IMR-90 (cell line): ENCODE data around the gene TTC28. TPM values are rescaled to one million over a fixed set of nuclear protein-coding genes. Genes with fewer than 3 reads are reported as not detected.
"Not testable (repeated sequence)": the region's sequence is repeated elsewhere in the genome, so short reads cannot be mapped to it uniquely, and the experiment has no call there.

ENCODE experiments used
- ATAC-seq: fragments of 200-7000 bp; cut with Tn5 transposase; 2 replicates; pipeline ENCODE4 v1.9.1; 2020; ENCODE audit warnings: low read depth, mild to moderate bottlenecking, moderate library complexity
- BruUV-seq: library from RNA; stranded (reverse); fragments of 400-500 nt; replicated peaks from 2 replicates; lab custom pipeline; 2021; lab: Mats Ljungman, UMichigan
- CTCF ChIA-PET: fragments of 300-600 bp; formaldehyde crosslinking; extraction: SDS; loops from one replicate; lab custom pipeline; 2021; ENCODE audit warnings: antibody characterized with exemption; lab: Yijun Ruan, JAX
- POLR2A ChIA-PET: fragments of 300-600 bp; sonication (Branson Sonifier 250); formaldehyde crosslinking; loops from one replicate; lab custom pipeline; 2022; ENCODE audit warnings: antibody characterized with exemption; ENCODE audit not compliant: unreplicated experiment; lab: Charles Lee
- DNase-seq: peaks from one replicate; pipeline ENCODE4 v3.0.0; 2013
- H2AFZ ChIP-seq: replicated peaks from 2 replicates; pipeline ENCODE3; 2013; ENCODE audit warnings: low read length, mild to moderate bottlenecking; ENCODE audit not compliant: poor library complexity
- H2AK5ac ChIP-seq: 2 replicates; pipeline ENCODE4 v1.6.1; 2013; ENCODE audit warnings: low read depth, low read length, inconsistent platforms
- H2AK9ac ChIP-seq: replicated peaks from 2 replicates; pipeline ENCODE3; 2013; ENCODE audit warnings: mild to moderate bottlenecking, low read depth, low read length, moderate library complexity; ENCODE audit not compliant: poor library complexity
- H2BK120ac ChIP-seq: 2 replicates; pipeline ENCODE4 v1.6.1; 2013; ENCODE audit warnings: low read depth, low read length, inconsistent platforms
- H2BK15ac ChIP-seq: 3 replicates; pipeline ENCODE4 v1.6.1; 2013; ENCODE audit warnings: low read depth, low read length, inconsistent platforms
- H2BK20ac ChIP-seq: 2 replicates; pipeline ENCODE4 v1.6.1; 2013; ENCODE audit warnings: low read depth, mild to moderate bottlenecking, inconsistent platforms, low read length, moderate library complexity
- H2BK5ac ChIP-seq: 2 replicates; pipeline ENCODE4 v1.6.1; 2013; ENCODE audit warnings: mild to moderate bottlenecking, low read depth, low read length, inconsistent platforms; ENCODE audit not compliant: poor library complexity, severe bottlenecking
- H3K14ac ChIP-seq: replicated peaks from 2 replicates; pipeline ENCODE4 v1.6.1; 2013; ENCODE audit warnings: low read depth, low read length, inconsistent platforms
- H3K18ac ChIP-seq: 2 replicates; pipeline ENCODE4 v1.6.1; 2013; ENCODE audit warnings: low read depth, low read length, control low read depth
- H3K23ac ChIP-seq: 2 replicates; pipeline ENCODE4 v1.6.1; 2013; ENCODE audit warnings: low read depth, low read length, inconsistent platforms
- H3K27ac ChIP-seq: 2 replicates; pipeline ENCODE4 v1.5.1; 2013; ENCODE audit warnings: mild to moderate bottlenecking, control low read depth, low read length; ENCODE audit not compliant: insufficient read depth
- H3K27me3 ChIP-seq: 2 replicates; pipeline ENCODE4 v1.6.1; 2013; ENCODE audit warnings: low read length; ENCODE audit not compliant: control insufficient read depth, insufficient read depth
- H3K36me3 ChIP-seq: 2 replicates; pipeline ENCODE4 v1.6.1; 2013; ENCODE audit warnings: low read length, mixed read lengths; ENCODE audit not compliant: control insufficient read depth, insufficient read depth
- H3K4ac ChIP-seq: 2 replicates; pipeline ENCODE4 v1.6.1; 2013; ENCODE audit warnings: low read depth, low read length, inconsistent platforms
- H3K4me1 ChIP-seq: 2 replicates; pipeline ENCODE4 v1.6.1; 2013; ENCODE audit warnings: low read length, mixed read lengths; ENCODE audit not compliant: control insufficient read depth, insufficient read depth
- H3K4me2 ChIP-seq: 2 replicates; pipeline ENCODE4 v1.6.1; 2013; ENCODE audit warnings: low read depth, mild to moderate bottlenecking, control low read depth, low read length, moderate library complexity
- H3K4me3 ChIP-seq: 2 replicates; pipeline ENCODE4 v1.5.1; 2013; ENCODE audit warnings: low read depth, mild to moderate bottlenecking, control low read depth, low read length, moderate library complexity; ENCODE audit not compliant: insufficient read depth
- H3K56ac ChIP-seq: 2 replicates; pipeline ENCODE4 v1.6.1; 2013; ENCODE audit warnings: low read length, inconsistent platforms; ENCODE audit not compliant: insufficient read depth; ENCODE audit errors: extremely low read depth
- H3K79me1 ChIP-seq, 2 experiments: 2 replicates each; pipeline ENCODE4 v1.6.1; 2013; ENCODE audit warnings: low read length in 2 of 2, inconsistent platforms in 1 of 2, low read depth in 1 of 2
- H3K9ac ChIP-seq: 2 replicates; pipeline ENCODE4 v1.6.1; 2013; ENCODE audit warnings: low read depth, low read length, control low read depth
- H3K9me1 ChIP-seq: 2 replicates; pipeline ENCODE4 v1.6.1; 2013; ENCODE audit warnings: low read length, inconsistent platforms; ENCODE audit not compliant: insufficient read depth
- H3K9me3 ChIP-seq: 2 replicates; pipeline ENCODE4 v1.6.1; 2013; ENCODE audit warnings: low read length; ENCODE audit not compliant: control insufficient read depth, insufficient read depth
- H4K20me1 ChIP-seq: 2 replicates; pipeline ENCODE4 v1.6.1; 2013; ENCODE audit warnings: low read length, inconsistent platforms; ENCODE audit not compliant: insufficient read depth
- H4K5ac ChIP-seq: 2 replicates; pipeline ENCODE4 v1.6.1; 2013; ENCODE audit warnings: mild to moderate bottlenecking, low read depth, low read length, control low read depth
- H4K8ac ChIP-seq, 2 experiments: 2 replicates each; pipeline ENCODE4 v1.6.1; 2013; ENCODE audit warnings: low read depth in 2 of 2, low read length in 2 of 2, control low read depth in 1 of 2, inconsistent platforms in 1 of 2
- H4K91ac ChIP-seq: 2 replicates; pipeline ENCODE4 v1.6.1; 2013; ENCODE audit warnings: low read depth, low read length, inconsistent platforms; ENCODE audit not compliant: insufficient read depth
- CEBPB ChIP-seq: IDR thresholded peaks from 2 replicates; pipeline ENCODE4 v1.6.1; 2012; ENCODE audit warnings: low read depth, low read length, improper control_type of control experiment
- WGBS, 2 experiments: methylation state at CpG; one replicate each; pipeline versions ENCODE4 v1.1.5 to v1.1.7; 2013; ENCODE audit warnings: missing lambda C conversion rate in 2 of 2; ENCODE audit not compliant: insufficient read length in 1 of 2; ENCODE audit errors: extremely low coverage in 2 of 2; 5-methylcytosine and 5-hydroxymethylcytosine counted together
- dilution Hi-C: fragments of 300-500 bp; cut with HindIII; formaldehyde crosslinking; loops from one replicate; pipeline ENCODE4 v1.14.3; 2018; ENCODE audit warnings: low sequenced_read_pairs; ENCODE audit not compliant: unreplicated experiment
- in situ Hi-C: fragments of 300-500 bp; cut with MboI; formaldehyde crosslinking; loops from 3 replicates; pipeline ENCODE4 v1.14.3; 2019; ENCODE audit warnings: low sequenced_read_pairs, inconsistent platforms, mixed read lengths
- intact Hi-C: fragments of 100-400 bp; cut with micrococcal nuclease; formaldehyde crosslinking; loops from 2 replicates; pipeline ENCODE4 v1.10.0; 2022
- polyA plus RNA-seq, 3 experiments: library from polyadenylated mRNA; depleted of rRNA; stranded (reverse); fragments of >200 nt; gene quantifications; 2 replicates each; pipeline ENCODE4 v1.2.3, GENCODE V29; 2012; ENCODE audit warnings: low replicate concordance in 1 of 3
- total RNA-seq: library from RNA; depleted of rRNA; stranded (reverse); fragments of >200 nt; gene quantifications from 2 replicates; pipeline ENCODE4 v1.2.3, GENCODE V29; 2012

Gene TTC28
- total and polyA plus RNA-seq, 2 of the 4 experiments (the other 2 are of a cell fraction): 5.6 to 13.3 TPM

DNA sequence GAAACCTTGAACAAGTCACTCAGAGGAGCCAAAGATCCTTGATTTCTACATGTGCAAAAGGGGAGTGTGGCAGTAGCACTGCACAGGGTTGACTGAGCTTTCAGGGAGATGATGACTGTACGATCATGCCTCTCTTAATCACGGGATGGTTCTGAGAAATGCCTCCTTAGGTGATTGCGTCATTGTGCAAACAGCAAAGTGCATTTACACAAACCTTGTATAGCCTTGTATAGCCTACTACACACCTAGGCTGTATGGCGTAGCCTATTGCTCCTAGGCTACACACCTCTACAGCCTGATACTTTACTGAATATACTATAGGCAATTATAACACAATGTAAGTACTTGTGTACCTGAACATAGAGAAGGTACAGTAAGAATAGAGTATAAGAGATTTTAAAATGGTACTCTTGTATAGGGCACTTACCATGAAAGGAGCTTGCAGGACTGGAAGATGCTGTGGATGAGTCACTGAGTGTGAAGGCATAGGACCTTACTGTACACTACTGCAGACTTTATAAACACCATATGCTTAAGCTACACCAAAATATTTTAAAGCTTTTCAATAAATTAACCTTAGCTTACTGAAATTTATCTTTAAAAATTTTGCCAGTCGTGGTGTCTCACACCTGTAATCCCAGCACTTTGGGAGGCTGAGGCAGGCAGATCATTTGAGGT lies 1.3 kb upstream of the TTC28 start:
- H3K4me1 ChIP-seq, H2AK5ac ChIP-seq, H4K8ac ChIP-seq, H2BK5ac ChIP-seq, H3K9ac ChIP-seq, H2BK20ac ChIP-seq, H2AK9ac ChIP-seq, in situ Hi-C loops, ATAC-seq, dilution Hi-C loops, H2BK15ac ChIP-seq, H2AFZ ChIP-seq, H4K91ac ChIP-seq, H3K56ac ChIP-seq, H3K4me3 ChIP-seq, H3K23ac ChIP-seq, H3K9me1 ChIP-seq, H3K27ac ChIP-seq, H4K20me1 ChIP-seq, H3K14ac ChIP-seq, H3K9me3 ChIP-seq, intact Hi-C loops, BruUV-seq, H4K5ac ChIP-seq, H2BK120ac ChIP-seq, H3K27me3 ChIP-seq, POLR2A ChIA-PET, H3K18ac ChIP-seq, H3K4ac ChIP-seq, H3K36me3 ChIP-seq: not testable (repeated sequence)
- DNase-seq: peak; percentile 77
- peak; percentile 77 for TF ChIP-seq CEBPB
- 86% methylated on average over 1 of the region's 5 CpGs; no CpG with 5 or more reads in 1 of the 2 experiments for WGBS, 2 experiments
- peak overlapping the region; percentile 21; the same call in 1 of the 2 replicates for H3K4me2 ChIP-seq
- CTCF ChIA-PET: interaction anchor here (0.6 kb wide), 1 partner anchor 111 kb away, joined by 3 read pairs; no protein-coding TSS in a partner anchor
- peaks cover 7 to 12% of the 10 kb centered on the region in 2 experiments for H3K79me1 ChIP-seq

GRCh38 chr22:28678778-28679610 lies 646 bp downstream of the TTC28 start:
- H3K27me3 ChIP-seq, H3K9me3 ChIP-seq, BruUV-seq, H2BK120ac ChIP-seq, dilution Hi-C loops, in situ Hi-C loops, CTCF ChIA-PET, POLR2A ChIA-PET, H3K4me1 ChIP-seq, H3K9me1 ChIP-seq, H4K20me1 ChIP-seq, H3K36me3 ChIP-seq, H2BK20ac ChIP-seq: not testable (repeated sequence)
- H3K4ac ChIP-seq: peak overlapping the region; percentile 75
- H3K27ac ChIP-seq: peak overlapping the region; percentile 63
- H3K4me2 ChIP-seq: peak overlapping the region; percentile 97
- H2AK9ac ChIP-seq: peak overlapping the region; percentile 70
- peak overlapping the region; percentile 84 to 87; a peak in 3 of 4 replicates for H4K8ac ChIP-seq
- H3K14ac ChIP-seq: peak overlapping the region; percentile 89
- H2BK15ac ChIP-seq: peak overlapping the region; percentile 74; the same call in 1 of the 3 replicates
- DNase-seq (peak; percentile 9), ATAC-seq (peak; percentile 63)
- 1% methylated on average over 17 of the region's 58 CpGs; no CpG with 5 or more reads in 1 of the 2 experiments for WGBS, 2 experiments
- H2AK5ac ChIP-seq: peak overlapping the region; percentile 87
- H2AFZ ChIP-seq: peak overlapping the region; percentile 88
- H3K4me3 ChIP-seq: peak overlapping the region; percentile 91
- peak overlapping the region; percentile 60 for H2BK5ac ChIP-seq
- H4K5ac ChIP-seq: peak overlapping the region; percentile 59; the same call in 1 of the 2 replicates
- H3K79me1 ChIP-seq: peaks cover 7 to 16% of the 10 kb centered on the region in 2 experiments
- H3K18ac ChIP-seq: peak overlapping the region; percentile 14; the same call in 1 of the 2 replicates
- peak overlapping the region; percentile 62 for H4K91ac ChIP-seq
- H3K9ac ChIP-seq: peak overlapping the region; percentile 88
- peak overlapping the region; percentile 85 for H3K23ac ChIP-seq
- intact Hi-C loops: loop anchor here (5.0 kb wide), 2 partner anchors 93 to 457 kb away; partner anchors contain the start of gene CCDC117
- H3K56ac ChIP-seq: peak overlapping the region; percentile 41; the same call in 1 of the 2 replicates
